ENCODE results near the gene GPR132.

GPR132 gene

DNA sequence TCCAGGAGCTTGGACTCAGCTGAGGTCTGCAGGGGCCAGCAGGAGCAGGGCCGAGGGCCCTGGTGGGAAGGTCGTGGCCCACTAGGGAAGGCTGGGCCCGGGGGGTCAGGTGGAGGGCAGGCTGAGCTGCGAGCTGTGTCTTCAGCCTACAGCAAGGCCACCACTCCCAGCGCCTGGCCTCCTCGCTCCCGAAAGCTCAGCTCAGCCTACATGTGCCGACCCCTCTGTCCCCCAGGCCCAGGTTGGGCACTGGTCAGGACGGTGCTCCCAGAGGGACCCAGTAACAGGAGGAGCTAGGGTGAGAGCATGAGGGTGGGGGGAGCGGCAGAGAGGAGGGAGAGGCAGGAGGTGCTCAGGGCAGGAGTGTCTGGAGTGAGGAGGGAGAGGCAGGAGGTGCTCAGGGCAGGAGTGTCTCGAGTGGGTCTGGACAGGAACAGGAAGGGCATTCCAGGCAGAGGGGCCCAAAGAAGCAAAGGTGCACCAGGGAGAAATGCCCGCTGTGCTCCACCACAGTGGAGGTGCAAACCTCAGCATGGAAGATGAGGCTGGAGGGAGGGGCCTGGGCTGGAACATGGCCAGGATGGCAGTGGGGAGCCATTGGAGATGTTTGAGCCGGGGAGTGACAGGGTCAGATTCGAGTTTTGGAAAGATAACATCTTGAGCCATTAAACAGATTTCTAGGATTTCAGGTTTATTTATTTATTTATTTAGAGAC lies 29.1 kb upstream of the GPR132 start:
- no peak for DNase-seq (ENCODE audit: low read depth)
- TF ChIP-seq, protein P1, sequence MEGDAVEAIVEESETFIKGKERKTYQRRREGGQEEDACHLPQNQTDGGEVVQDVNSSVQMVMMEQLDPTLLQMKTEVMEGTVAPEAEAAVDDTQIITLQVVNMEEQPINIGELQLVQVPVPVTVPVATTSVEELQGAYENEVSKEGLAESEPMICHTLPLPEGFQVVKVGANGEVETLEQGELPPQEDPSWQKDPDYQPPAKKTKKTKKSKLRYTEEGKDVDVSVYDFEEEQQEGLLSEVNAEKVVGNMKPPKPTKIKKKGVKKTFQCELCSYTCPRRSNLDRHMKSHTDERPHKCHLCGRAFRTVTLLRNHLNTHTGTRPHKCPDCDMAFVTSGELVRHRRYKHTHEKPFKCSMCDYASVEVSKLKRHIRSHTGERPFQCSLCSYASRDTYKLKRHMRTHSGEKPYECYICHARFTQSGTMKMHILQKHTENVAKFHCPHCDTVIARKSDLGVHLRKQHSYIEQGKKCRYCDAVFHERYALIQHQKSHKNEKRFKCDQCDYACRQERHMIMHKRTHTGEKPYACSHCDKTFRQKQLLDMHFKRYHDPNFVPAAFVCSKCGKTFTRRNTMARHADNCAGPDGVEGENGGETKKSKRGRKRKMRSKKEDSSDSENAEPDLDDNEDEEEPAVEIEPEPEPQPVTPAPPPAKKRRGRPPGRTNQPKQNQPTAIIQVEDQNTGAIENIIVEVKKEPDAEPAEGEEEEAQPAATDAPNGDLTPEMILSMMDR (IDR thresholded peaks at IDR 0.05; ENCODE audit: insufficient read depth, low read depth, low read length, missing control alignments), result no peak
- H3K4me3 ChIP-seq (ENCODE audit: low read length), result peak overlapping the region; percentile 64

DNA sequence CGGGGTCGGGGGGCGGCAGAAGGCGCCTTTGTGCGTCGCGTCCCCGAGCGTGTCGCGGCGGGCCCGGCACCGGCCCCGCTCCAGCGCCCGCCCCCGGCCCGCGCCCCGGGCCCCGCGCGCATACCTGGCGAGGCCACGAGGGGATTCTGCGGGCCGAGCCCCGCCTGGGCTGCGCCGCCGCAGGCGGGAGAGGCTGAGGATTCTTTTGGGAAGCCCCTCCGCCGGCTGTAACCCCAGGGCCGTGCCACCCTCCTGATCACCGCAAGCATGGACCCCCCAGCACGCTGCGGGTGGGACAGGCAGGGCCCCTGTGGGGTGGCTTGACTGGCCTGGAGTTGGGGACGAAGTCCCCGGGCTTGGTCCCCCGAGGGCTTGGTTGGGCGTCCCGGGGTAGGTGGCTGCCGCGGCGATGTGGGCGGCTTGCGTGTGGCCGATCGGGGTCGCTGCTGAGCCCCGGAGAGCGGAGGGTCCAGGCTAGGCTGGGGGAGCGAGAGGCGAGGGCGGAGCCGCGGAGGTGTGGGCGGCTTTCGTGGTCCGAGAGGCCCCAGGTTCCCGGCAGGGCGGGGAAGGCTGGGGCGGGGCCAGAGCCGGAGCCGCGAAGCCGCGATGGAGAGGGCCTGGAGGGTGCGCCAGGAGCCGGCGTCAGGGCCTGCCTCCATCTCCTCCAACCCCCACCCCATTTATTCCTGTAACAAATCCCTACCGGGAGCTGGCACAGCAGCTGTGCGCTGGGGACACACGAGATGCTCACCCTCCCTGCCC lies 28.4 kb upstream of the GPR132 start:
- TF ChIP-seq, protein P1 (IDR thresholded peaks at IDR 0.05; ENCODE audit: insufficient read depth, low read depth, low read length, missing control alignments), result peak; percentile 11
- peak; percentile 79 for DNase-seq (ENCODE audit: low read depth)
- H3K4me3 ChIP-seq (ENCODE audit: low read length), result peak overlapping the region; percentile 64

- TF ChIP-seq, protein P1 (IDR thresholded peaks at IDR 0.05; ENCODE audit: insufficient read depth, low read depth, low read length, missing control alignments), result no peak
- peak overlapping the region; percentile 48 for H3K4me3 ChIP-seq (ENCODE audit: low read length)
- DNase-seq (ENCODE audit: low read depth), result peak; percentile 60
Observed at GRCh38 chr14:105093038-105093430, 27.8 kb upstream of the GPR132 start.

DNA sequence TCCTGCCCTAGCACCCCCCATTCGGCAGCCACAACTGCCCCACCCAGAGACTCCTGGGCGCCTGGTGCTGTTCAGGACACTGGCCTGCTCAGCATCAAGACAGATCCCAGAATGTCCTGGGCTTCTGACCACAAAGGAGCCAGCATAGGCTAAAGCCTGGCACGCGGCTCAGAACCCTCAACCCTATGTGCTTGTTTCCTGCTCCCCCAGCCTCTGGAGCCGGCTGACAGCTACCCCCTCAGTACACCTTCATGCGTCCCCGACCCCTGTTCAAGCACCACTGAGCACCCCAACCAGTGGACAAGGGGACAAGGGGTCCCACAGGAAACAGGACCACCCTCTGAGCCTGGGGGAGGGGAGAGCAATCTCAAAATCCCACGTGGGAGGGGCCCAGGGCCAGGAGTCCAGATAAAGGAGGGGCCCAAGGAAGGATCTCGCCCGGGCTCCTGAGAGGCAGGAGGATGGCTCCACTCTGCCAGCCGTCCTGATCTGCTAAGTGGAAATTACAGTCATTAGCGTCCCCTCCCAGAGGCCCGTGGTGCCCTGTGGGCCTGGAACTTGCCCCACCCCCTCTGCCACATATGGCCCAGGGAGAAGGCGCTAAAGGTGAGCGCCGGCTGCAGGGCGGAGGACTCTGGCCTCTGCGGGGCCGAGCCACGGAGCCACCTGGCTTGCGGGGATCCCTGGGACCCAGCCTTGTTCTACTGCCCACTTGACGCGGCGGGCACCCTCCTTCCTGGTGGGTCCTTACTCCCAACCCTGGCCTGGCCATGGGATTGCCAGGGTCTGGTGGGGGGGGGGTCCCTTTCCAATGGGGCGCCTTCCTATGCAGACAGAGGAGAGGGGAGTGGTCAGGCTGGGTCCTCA lies 27.2 kb upstream of the GPR132 start:
- TF ChIP-seq, protein P1 (IDR thresholded peaks at IDR 0.05; ENCODE audit: insufficient read depth, low read depth, low read length, missing control alignments), result no peak
- peak overlapping the region; percentile 48 for H3K4me3 ChIP-seq (ENCODE audit: low read length)
- DNase-seq (ENCODE audit: low read depth), result peak; percentile 41

DNA sequence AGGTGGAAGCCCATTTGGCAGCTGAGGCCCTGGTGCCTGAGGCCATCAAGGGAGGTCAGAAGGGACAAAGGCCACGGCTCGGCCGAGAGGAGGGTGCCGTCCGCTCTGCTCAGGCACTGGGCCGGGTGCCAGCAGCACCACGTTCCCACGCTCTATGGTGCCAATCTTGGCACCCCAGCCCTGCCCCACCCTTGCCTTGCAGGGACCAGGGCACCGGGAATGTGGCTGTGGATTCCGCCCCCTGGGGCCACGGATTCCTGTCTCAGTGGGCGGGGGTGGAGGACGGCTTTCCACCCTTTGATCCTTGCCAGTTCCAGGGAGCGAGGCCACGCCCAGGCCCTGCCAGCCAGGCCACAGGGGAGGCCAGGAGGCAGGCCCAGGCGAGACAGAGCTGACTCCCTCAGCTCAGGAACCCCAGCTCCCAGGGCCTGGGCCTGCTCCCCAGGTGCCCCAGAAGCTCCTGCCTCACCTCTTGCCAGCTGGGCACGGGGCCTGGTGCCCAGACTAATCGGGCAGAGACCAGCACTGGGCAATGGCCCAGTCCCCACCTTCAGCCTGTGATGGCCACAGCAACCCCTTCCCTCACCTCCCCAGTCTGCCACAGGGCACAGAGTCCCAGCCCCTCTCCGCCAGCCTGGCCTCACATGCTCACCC lies 26.4 kb upstream of the GPR132 start:
- DNase-seq (ENCODE audit: low read depth), result peak; percentile 92
- peak overlapping the region; percentile 48 for H3K4me3 ChIP-seq (ENCODE audit: low read length)
- TF ChIP-seq, protein P1 (IDR thresholded peaks at IDR 0.05; ENCODE audit: insufficient read depth, low read depth, low read length, missing control alignments), result no peak

DNA sequence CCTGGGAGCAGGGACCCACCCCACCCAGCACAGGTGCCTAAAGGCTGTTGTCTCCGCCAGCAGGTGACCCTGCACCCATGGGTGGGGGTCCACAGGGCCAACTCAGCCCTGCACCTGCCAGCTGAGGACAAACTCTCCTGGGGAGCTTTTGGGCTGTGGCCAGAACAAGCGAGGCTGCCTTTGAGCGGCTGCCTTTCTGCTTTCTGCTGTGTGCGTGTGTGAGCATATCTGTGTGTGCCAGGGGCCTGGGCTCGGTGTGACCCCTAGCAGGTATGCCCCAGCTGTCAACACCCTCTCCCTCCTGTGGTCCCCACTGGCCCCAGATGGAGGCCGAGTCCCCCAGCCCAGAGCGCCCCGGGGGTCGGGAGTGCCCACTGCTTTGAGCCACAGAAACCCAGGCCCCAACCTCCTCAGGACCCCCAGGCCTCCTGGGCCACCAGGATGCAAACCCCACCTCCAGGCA lies 25.9 kb upstream of the GPR132 start:
- TF ChIP-seq, protein P1 (IDR thresholded peaks at IDR 0.05; ENCODE audit: insufficient read depth, low read depth, low read length, missing control alignments), result no peak
- DNase-seq (ENCODE audit: low read depth), result peak; percentile 43
- no peak overlapping the region for H3K4me3 ChIP-seq (ENCODE audit: low read length)

Data from epithelial cell of esophagus (primary cell).